ENCODE measurements around the gene ZNF423.
"Not testable (repeated sequence)": the region's sequence is repeated elsewhere in the genome, so short reads cannot be mapped to it uniquely, and the experiment has no call there.

ZNF423 gene

DNA sequence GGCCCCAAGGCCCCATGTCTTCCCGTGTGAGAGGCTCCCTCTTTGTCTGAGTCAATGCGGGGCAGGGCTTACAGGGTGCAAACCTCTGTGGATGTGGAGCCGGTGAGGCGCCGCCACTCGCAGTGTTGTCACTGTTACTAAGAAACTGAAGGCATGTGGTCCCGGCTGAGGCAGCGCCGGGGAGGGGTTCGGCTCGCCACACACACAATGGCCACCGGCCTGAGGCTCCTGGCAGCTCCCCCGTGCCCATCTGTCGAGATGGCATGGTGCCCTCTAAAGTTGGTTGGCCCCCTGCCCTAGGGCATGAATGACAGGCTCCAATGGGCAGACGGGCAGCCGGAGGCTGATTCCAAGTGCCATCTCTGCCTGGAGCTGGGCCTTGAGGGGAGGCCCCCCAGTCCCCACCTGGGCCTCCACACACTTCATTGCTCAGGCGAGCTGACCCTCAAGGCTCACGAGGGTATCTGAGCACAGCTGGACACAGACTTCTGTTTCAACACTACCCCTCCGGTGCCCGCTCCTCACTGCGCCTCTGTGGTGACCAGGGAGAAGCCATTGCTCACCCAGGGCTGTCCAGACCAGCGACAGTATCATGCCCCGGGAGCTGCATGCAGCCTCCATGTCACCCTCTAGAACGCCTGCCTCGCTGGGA, 345.1 kb downstream of the ZNF423 start:
- TF ChIP-seq, protein P1, sequence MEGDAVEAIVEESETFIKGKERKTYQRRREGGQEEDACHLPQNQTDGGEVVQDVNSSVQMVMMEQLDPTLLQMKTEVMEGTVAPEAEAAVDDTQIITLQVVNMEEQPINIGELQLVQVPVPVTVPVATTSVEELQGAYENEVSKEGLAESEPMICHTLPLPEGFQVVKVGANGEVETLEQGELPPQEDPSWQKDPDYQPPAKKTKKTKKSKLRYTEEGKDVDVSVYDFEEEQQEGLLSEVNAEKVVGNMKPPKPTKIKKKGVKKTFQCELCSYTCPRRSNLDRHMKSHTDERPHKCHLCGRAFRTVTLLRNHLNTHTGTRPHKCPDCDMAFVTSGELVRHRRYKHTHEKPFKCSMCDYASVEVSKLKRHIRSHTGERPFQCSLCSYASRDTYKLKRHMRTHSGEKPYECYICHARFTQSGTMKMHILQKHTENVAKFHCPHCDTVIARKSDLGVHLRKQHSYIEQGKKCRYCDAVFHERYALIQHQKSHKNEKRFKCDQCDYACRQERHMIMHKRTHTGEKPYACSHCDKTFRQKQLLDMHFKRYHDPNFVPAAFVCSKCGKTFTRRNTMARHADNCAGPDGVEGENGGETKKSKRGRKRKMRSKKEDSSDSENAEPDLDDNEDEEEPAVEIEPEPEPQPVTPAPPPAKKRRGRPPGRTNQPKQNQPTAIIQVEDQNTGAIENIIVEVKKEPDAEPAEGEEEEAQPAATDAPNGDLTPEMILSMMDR (IDR thresholded peaks at IDR 0.05; ENCODE audit: insufficient read depth, low read length, missing control alignments): no peak
- no peak overlapping the region for H3K4me3 ChIP-seq (ENCODE audit: low read depth, low read length)
- ChIA-PET CTCF (no interaction called here), POLR2A (no interaction called here)
- no peak for DNase-seq (ENCODE audit: low read depth, low spot score)

DNA sequence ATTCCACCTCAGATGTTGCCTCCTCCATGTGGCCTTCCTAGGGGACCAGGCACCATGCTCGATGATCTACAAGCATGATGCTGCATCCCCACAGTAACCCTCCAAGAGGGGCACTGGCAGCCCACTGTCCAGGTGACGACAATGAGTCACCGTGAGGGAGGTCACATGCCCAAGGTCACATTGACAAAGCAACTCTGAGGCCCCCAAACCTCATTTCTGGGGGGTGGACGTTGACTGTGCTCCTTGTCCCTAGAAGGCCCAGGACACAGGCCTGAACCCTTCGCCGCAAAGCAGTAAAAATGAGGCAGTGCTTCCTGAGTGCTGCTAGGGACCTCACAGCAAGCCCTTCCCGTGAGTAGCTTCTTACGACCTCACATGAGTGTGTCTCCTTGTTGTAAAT, 345.8 kb downstream of the ZNF423 start:
- CTCF ChIA-PET: no interaction called here
- DNase-seq (ENCODE audit: low read depth, low spot score): no peak

DNA sequence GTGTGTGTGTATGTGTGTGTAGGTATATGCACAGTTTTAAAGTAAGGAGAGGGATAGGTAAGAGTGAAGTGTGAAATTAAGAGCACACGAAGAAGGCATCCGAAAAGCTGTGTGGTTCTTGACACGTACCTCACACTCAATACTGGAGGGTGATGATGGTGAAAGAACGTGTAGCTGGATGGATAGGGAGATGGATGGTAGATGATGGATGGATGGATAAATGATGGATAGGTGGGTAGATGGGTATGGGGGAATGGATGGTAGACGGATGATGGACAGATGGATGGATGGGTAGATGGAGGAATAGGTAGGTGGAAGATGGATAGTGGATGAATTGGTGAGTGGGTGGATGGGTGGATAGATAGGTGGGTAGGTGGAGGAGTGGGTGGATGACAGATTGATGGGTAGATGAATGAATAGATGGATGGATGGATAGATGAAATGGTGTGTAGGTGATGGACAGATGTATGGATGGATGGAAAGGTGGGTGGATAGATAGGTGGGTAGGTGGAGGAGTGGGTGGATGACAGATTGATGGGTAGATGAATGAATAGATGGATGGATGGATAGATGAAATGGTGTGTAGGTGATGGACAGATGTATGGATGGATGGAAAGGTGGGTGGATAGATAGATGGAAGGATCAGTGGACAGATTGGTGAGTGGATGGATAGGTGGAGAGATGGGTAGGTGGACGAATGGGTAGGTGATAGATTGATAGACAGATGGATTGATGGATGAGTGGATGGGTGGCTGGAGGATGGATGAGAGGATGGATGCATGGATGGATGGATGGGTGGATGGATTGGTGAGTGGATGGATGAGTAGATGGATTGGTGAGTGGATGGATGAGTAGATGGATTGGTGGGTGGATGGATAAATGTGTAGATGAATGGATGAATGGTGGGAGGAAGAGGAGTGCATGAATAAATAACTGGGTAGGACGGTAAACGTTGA, 349.6 kb downstream of the ZNF423 start:
- H3K4me3 ChIP-seq (ENCODE audit: low read depth, low read length); DNase-seq (ENCODE audit: low read depth, low spot score); POLR2A ChIA-PET; CTCF ChIA-PET: not testable (repeated sequence)

More for the DNA sequence above, 345.8 kb downstream of the ZNF423 start:
- POLR2A ChIA-PET: no interaction called here
- TF ChIP-seq, protein P1 (IDR thresholded peaks at IDR 0.05; ENCODE audit: insufficient read depth, low read length, missing control alignments): no peak
- H3K4me3 ChIP-seq (ENCODE audit: low read depth, low read length): no peak overlapping the region

DNA sequence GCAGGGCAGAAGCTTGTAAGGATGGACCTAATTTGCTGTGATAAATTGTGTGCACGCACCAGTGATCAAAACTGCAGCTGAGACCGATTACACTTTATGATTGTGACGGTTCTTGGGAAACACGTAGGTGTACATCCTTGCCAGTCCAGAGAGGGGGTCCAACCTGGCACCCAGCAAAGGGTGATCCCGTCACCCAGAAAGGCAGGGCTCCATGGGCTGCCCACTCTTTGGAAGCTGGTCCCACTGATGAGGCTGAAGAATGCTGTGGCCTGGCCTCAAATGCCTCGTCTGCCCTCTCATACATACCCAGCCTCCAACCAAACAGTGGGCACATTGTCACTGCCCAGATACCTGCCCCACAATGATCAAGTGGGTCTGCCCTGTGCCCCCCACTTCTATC, 350.4 kb downstream of the ZNF423 start:
- DNase-seq (ENCODE audit: low read depth, low spot score): no peak
- TF ChIP-seq, protein P1 (IDR thresholded peaks at IDR 0.05; ENCODE audit: insufficient read depth, low read length, missing control alignments): no peak
- ChIA-PET POLR2A (no interaction called here), CTCF (no interaction called here)
- H3K4me3 ChIP-seq (ENCODE audit: low read depth, low read length): no peak overlapping the region

DNA sequence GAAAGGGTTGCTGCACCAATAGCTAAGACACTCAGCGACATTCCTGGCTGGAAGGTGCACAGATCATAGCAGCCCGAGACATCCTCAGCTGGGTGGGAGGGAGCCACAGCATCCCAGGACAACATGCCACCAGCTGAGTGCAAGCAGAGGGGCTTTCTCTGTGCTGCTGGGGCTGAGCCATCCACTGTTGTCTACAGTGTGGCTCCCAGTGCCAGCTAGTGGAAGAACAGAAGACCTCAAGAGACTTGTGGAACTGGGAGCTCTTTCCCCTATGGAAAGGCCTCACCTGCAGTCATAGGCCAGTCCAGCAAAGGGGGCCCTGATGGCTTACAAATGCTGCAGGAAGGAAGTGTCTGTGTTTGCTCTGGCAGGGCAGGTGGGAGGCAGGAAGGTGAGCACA, 351.3 kb downstream of the ZNF423 start:
- H3K4me3 ChIP-seq (ENCODE audit: low read depth, low read length): no peak overlapping the region
- ChIA-PET POLR2A (no interaction called here), CTCF (no interaction called here)
- TF ChIP-seq, protein P1 (IDR thresholded peaks at IDR 0.05; ENCODE audit: insufficient read depth, low read length, missing control alignments): no peak
- no peak for DNase-seq (ENCODE audit: low read depth, low spot score)

DNA sequence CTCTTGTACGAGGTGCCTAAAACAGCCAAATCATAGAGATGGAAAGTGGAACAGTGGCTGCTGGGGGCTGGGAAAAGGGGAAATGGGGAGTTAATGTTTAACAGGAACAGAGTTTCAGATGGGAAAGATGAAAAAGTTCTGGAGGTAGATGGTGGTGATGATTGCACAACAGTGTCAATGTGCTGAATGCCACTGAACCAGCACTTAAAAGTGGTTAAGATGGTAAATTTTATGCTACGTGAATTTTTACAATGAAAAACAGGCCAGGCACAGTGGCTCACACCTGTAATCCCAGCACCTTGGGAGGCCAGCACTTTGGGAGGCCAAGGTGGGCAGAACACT, 351.9 kb downstream of the ZNF423 start:
- TF ChIP-seq, protein P1 (IDR thresholded peaks at IDR 0.05; ENCODE audit: insufficient read depth, low read length, missing control alignments): no peak
- ChIA-PET CTCF (no interaction called here), POLR2A (no interaction called here)
- DNase-seq (ENCODE audit: low read depth, low spot score): no peak
- no peak overlapping the region for H3K4me3 ChIP-seq (ENCODE audit: low read depth, low read length)

Data from AG04449 (cell line).